GM12874 (cell line): ENCODE results near the gene ZNF181.

Experiments
- TF ChIP-seq, protein P1 (sequence below): IDR thresholded peaks from 2 replicates; pipeline ENCODE4 v1.5.1; 2011; ENCODE audit warnings: low read depth, mild to moderate bottlenecking, control low read depth, low read length, moderate library complexity; ENCODE audit not compliant: insufficient read depth

Gene ZNF181

DNA sequence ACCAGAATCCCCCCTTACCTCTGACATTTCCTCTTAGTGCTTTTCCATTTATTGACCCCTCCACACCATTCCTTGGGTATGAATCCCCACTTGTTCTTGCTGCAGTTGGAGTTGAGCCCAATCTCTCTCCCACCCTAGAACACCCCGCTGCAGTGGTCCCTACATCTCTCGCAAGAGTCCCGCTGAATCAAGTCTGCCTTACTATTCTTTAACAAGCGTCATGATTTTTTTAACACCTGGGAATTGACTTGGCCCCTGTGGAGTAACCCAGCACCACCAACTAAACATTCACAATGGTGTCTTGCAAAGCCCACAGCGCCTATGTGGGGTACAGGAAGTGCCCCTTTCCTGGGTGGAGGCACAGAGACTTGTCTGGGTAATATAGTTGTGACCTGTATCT, 52.2 kb downstream of the ZNF181 start:
- TF ChIP-seq, protein P1, sequence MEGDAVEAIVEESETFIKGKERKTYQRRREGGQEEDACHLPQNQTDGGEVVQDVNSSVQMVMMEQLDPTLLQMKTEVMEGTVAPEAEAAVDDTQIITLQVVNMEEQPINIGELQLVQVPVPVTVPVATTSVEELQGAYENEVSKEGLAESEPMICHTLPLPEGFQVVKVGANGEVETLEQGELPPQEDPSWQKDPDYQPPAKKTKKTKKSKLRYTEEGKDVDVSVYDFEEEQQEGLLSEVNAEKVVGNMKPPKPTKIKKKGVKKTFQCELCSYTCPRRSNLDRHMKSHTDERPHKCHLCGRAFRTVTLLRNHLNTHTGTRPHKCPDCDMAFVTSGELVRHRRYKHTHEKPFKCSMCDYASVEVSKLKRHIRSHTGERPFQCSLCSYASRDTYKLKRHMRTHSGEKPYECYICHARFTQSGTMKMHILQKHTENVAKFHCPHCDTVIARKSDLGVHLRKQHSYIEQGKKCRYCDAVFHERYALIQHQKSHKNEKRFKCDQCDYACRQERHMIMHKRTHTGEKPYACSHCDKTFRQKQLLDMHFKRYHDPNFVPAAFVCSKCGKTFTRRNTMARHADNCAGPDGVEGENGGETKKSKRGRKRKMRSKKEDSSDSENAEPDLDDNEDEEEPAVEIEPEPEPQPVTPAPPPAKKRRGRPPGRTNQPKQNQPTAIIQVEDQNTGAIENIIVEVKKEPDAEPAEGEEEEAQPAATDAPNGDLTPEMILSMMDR: no peak

DNA sequence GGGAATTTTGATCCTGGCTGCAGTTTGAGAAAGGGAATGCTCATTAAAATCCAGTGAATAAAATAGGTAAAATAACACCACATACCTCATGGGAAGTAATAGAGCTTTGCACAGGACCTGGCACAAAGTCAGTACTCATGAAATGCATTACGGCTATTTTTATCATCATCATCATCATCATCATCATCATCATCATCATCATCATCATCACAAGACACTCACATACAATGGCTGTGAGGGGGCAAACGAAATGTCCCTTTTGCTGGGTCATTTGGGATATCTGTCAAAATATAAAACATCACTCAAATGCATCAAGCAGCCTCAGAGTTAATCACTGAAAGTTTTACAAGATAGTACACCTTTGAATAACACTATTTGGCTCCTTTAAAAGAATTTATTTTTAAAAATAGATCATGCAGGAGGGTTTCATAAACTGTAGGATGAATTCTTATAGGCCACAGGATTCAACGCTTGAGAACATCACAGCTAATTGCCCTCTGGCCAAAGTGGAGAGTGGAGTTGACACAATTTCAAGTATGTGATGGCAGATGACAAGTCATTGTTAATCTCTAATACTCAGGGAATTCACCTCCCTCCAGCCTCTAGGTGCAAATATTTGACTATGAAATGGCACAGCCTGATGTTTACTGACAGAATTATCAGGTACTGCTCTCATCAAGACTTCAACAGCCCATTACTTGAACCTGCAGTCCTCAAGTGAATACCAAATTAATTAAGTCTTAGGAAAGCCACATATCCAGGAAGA, 53.2 kb downstream of the ZNF181 start:
- TF ChIP-seq, protein P1: no peak

DNA sequence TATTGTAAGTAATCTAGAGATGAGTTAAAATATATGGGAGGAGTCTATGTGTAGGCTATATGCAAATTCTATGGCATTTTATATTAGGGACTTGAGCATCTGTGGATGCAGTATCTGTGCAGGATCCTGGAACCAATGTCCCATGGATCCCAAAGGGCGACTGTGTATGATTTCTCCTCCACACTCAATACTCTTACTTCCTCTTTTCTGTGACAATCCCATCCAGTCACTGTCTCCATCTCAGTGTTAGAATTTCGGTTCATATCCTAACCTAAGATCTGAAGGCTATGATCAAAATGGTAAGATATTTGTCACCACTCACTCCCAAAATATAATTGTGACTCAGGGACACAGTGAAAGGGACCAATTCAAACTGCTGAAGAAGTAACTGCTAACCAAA, 54.0 kb downstream of the ZNF181 start:
- TF ChIP-seq, protein P1: no peak

DNA sequence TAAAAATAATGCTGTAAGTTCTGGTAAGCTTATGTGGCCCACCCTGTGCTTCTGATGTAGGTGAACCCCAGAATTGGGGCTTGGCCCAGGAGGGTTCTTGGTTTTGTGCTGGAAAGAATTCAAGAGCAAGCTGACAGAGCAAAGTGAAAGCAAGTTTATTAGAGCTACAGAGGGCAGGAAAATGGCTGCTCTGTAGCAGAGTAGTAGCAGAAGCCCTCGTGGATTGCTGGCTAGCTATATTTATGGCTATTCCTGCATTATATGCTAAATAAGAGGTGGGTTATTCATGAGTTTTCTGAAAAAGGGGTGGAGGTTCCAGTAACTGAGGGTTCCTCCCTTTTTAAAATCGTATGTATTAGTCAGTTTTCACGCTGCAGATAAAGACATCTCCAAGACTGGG, 59.5 kb downstream of the ZNF181 start:
- TF ChIP-seq, protein P1: no peak

DNA sequence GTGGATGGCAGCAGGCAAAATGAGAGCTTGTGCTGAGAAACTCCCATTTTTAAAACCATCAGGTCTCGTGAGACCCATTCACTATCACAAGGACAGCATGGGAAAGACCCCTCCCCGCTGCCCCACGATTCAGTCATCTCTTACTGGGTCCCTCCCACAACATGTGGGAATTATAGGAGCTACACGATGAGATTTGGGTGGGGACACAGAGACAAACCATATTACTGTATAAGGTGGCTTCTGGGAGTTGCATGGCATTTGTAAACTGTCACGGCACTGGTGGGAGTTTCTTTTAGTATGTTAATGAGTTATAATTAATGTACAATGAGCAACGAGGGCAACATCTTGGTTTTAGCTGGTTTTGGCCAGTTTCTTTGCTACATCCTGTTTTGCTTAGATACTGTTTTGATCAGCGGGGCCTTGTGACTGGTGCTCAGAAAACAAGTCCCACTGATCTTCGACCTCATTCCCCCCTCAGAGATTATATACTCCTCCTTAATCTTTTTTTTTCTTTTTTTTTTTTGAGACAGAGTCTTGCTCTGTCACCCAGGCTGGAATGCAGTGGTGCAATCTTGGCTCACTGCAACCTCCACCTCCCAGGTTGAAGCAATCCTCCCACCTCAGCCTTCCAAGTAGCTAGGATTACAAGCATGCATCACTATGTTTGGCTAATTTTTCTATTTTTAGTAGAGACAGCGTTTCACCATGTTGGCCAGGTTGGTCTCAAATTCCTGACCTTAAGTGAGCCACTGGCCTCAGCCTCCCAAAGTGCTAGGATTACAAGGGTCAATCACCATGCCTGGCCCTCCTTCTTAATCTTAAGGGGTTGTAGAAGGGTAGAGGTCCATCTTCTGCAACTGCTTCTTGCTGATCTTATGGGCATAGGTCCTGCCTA, 60.3 kb downstream of the ZNF181 start:
- TF ChIP-seq, protein P1: no peak
